Adrenal gland (tissue), 5 donors: ENCODE results near the gene COL1A1.

Experiments used
- CTCF ChIP-seq, 6 experiments: fragments of 450-650 bp in 4 of 6; fragments of 200-600 bp in 2 of 6; sonication (generic) in 1 of 6; IDR thresholded peaks; 1 replicate in 5 of 6; 2 replicates in 1 of 6; pipeline versions ENCODE4 v1.5.1 to v1.8.0; 2016 to 2021; ENCODE audit warnings: antibody characterized with exemption in 6 of 6, mild to moderate bottlenecking in 2 of 6, moderate library complexity in 1 of 6
- POLR2A ChIP-seq, 2 donors: fragments of 450-650 bp; IDR thresholded peaks; one replicate each; pipeline ENCODE4 v1.6.1; 2017; ENCODE audit warnings: antibody characterized with exemption in 2 of 2, mild to moderate bottlenecking in 2 of 2, moderate library complexity in 1 of 2
- donor health status: DM: no; HTN: no; CAD: no.

GRCh38 chr17:50192144-50192617 is 9.2 kb downstream of the COL1A1 start:
- TF ChIP-seq POLR2A (IDR thresholded peaks at IDR 0.05) (no peak), CTCF (IDR thresholded peaks at IDR 0.05) (no peak)
